ENCODE data around the gene IGDCC3. TPM values are rescaled to one million over a fixed set of nuclear protein-coding genes. Genes with fewer than 3 reads are reported as not detected.

IGDCC3 gene
- total RNA-seq, 1 donor from 2014 or later, result 342 TPM

DNA sequence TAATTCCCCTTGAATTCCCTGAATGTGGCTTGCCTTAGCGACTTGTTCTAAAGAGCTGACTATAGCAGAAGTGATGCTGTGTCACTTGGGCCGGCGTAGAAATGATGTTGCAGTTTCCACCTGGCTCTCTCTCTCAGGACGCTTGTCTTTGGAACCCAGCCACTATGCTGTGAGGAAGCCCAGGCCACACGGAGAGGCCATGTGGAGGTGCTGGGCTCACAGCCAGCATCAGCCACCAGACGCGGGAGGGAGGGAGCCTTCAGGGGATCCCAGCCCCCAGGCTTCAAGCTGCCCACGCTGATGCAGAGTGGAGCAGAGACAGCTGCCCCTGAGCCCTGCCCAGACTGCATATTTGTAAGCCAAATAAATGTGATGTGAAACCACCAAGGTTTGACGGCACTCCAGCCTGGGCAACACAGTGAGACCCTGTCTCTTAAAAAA lies 54.7 kb downstream of the IGDCC3 start:
- H3K4me3 Mint-ChIP-seq (ENCODE audit: unreplicated experiment), result peak overlapping the region; percentile 38
- H3K27me3 Mint-ChIP-seq (ENCODE audit: unreplicated experiment), result peaks cover 22% of the 10 kb centered on the region
- peaks cover 29% of the 10 kb centered on the region for H3K9me3 Mint-ChIP-seq (ENCODE audit: unreplicated experiment)
- no peaks in the 10 kb centered on the region for H3K36me3 Mint-ChIP-seq (ENCODE audit: unreplicated experiment)
- no peak for TF ChIP-seq CTCF (IDR thresholded peaks at IDR 0.05; ENCODE audit: partially characterized antibody, unreplicated experiment)
- H3K4me1 Mint-ChIP-seq (ENCODE audit: low read depth, unreplicated experiment), result peaks cover 32% of the 10 kb centered on the region
- H3K27ac Mint-ChIP-seq (ENCODE audit: unreplicated experiment), result peak overlapping the region; percentile 84
- peak; percentile 70 for DNase-seq

- Mint-ChIP-seq H3K4me3 (ENCODE audit: unreplicated experiment) (no peak overlapping the region), H3K36me3 (ENCODE audit: unreplicated experiment) (no peaks in the 10 kb centered on the region), H3K4me1 (ENCODE audit: low read depth, unreplicated experiment) (peaks cover 21% of the 10 kb centered on the region), H3K27me3 (ENCODE audit: unreplicated experiment) (peaks cover 11% of the 10 kb centered on the region), H3K27ac (ENCODE audit: unreplicated experiment) (peak overlapping the region; percentile 54), H3K9me3 (ENCODE audit: unreplicated experiment) (peaks cover 16% of the 10 kb centered on the region)
- peak; percentile 93 for TF ChIP-seq CTCF (IDR thresholded peaks at IDR 0.05; ENCODE audit: partially characterized antibody, unreplicated experiment)
- peak; percentile 88 for DNase-seq
These were observed 58.9 kb downstream of the IGDCC3 start for GRCh38 chr15:65318870-65319356.

GRCh38 chr15:65312400-65312916 lies 65.3 kb downstream of the IGDCC3 start:
- Mint-ChIP-seq H3K27me3 (ENCODE audit: unreplicated experiment) (no peaks in the 10 kb centered on the region), H3K9me3 (ENCODE audit: unreplicated experiment) (peaks cover 2% of the 10 kb centered on the region), H3K4me3 (ENCODE audit: unreplicated experiment) (peak overlapping the region; percentile 14), H3K27ac (ENCODE audit: unreplicated experiment) (no peak overlapping the region), H3K4me1 (ENCODE audit: low read depth, unreplicated experiment) (peaks cover 10% of the 10 kb centered on the region), H3K36me3 (ENCODE audit: unreplicated experiment) (no peaks in the 10 kb centered on the region)
- DNase-seq, result no peak
- no peak for TF ChIP-seq CTCF (IDR thresholded peaks at IDR 0.05; ENCODE audit: partially characterized antibody, unreplicated experiment)

- H3K4me3 Mint-ChIP-seq (ENCODE audit: unreplicated experiment), result no peak overlapping the region
- H3K27me3 Mint-ChIP-seq (ENCODE audit: unreplicated experiment), result no peaks in the 10 kb centered on the region
- no peaks in the 10 kb centered on the region for H3K36me3 Mint-ChIP-seq (ENCODE audit: unreplicated experiment)
- H3K9me3 Mint-ChIP-seq (ENCODE audit: unreplicated experiment), result peaks cover 2% of the 10 kb centered on the region
- peaks cover 11% of the 10 kb centered on the region for H3K4me1 Mint-ChIP-seq (ENCODE audit: low read depth, unreplicated experiment)
- DNase-seq, result no peak
- no peak for TF ChIP-seq CTCF (IDR thresholded peaks at IDR 0.05; ENCODE audit: partially characterized antibody, unreplicated experiment)
- H3K27ac Mint-ChIP-seq (ENCODE audit: unreplicated experiment), result no peak overlapping the region
These were observed 66.0 kb downstream of the IGDCC3 start for GRCh38 chr15:65311760-65312159.

- Mint-ChIP-seq H3K4me1 (ENCODE audit: low read depth, unreplicated experiment) (peaks cover 18% of the 10 kb centered on the region), H3K9me3 (ENCODE audit: unreplicated experiment) (peaks cover 2% of the 10 kb centered on the region), H3K36me3 (ENCODE audit: unreplicated experiment) (no peaks in the 10 kb centered on the region), H3K27me3 (ENCODE audit: unreplicated experiment) (no peaks in the 10 kb centered on the region), H3K4me3 (ENCODE audit: unreplicated experiment) (no peak overlapping the region), H3K27ac (ENCODE audit: unreplicated experiment) (no peak overlapping the region)
- no peak for DNase-seq
- no peak for TF ChIP-seq CTCF (IDR thresholded peaks at IDR 0.05; ENCODE audit: partially characterized antibody, unreplicated experiment)
These were observed 67.2 kb downstream of the IGDCC3 start for GRCh38 chr15:65310431-65311137.

Measured in glutamatergic neuron (in vitro differentiated cells).